HG03097 (cell line): ENCODE results near the gene TMEM129.
"Not testable (repeated sequence)": the region's sequence is repeated elsewhere in the genome, so short reads cannot be mapped to it uniquely, and the experiment has no call there.

Experiments
- ATAC-seq: cut with Tn5 transposase; IDR thresholded peaks from one replicate; pipeline ENCODE4 v1.9.1; 2021; ENCODE audit not compliant: unreplicated experiment, low FRiP score

Gene TMEM129

DNA sequence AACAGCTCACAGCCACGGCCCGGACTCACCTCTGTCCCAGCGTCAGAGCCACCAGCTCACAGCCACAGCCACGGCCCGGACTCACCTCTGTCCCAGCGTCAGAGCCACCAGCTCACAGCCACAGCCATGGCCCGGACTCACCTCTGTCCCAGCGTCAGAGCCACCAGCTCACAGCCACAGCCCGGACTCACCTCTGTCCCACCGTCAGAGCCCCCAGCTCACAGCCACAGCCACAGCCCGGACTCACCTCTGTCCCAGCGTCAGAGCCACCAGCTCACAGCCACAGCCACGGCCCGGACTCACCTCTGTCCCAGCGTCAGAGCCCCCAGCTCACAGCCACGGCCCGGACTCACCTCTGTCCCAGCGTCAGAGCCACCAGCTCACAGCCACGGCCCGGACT lies 50.1 kb downstream of the TMEM129 start:
- ATAC-seq = not testable (repeated sequence)

GRCh38 chr4:1670279-1670678 lies 50.8 kb downstream of the TMEM129 start:
- no peak for ATAC-seq

GRCh38 chr4:1669850-1670249 lies 51.3 kb downstream of the TMEM129 start:
- ATAC-seq = no peak

- ATAC-seq = no peak
These were observed 51.9 kb downstream of the TMEM129 start for GRCh38 chr4:1669270-1669669.

- ATAC-seq = no peak
These were observed 52.7 kb downstream of the TMEM129 start for GRCh38 chr4:1668488-1668840.

DNA sequence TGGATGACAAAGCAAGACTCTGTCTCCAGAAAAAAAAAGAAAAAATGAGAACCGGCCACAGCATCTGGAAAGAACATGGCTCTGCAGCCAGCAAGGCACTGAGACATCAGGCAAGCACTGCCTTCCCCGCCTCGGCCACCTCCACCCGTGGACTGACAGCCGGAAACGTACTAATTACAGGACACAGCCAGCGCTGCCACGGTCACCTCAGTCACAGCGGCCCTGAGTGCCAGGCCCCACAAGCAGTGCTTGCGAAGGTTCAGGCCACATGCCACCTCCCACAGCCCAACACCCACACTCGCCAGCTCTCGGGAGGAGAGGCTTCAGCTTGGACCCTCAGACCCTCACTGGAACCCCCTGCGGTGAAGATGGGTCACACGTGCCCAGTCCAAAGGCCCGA lies 53.9 kb downstream of the TMEM129 start:
- no peak for ATAC-seq

GRCh38 chr4:1666391-1666790 lies 54.7 kb downstream of the TMEM129 start:
- no peak for ATAC-seq
